HG02759 (cell line): Measurements from ENCODE around the gene DERL2.

Experiments used
- ATAC-seq: cut with Tn5 transposase; IDR thresholded peaks from one replicate; pipeline ENCODE4 v1.9.1; 2021; ENCODE audit warnings: mild to moderate bottlenecking, moderate library complexity; ENCODE audit not compliant: unreplicated experiment

The DERL2 gene

DNA sequence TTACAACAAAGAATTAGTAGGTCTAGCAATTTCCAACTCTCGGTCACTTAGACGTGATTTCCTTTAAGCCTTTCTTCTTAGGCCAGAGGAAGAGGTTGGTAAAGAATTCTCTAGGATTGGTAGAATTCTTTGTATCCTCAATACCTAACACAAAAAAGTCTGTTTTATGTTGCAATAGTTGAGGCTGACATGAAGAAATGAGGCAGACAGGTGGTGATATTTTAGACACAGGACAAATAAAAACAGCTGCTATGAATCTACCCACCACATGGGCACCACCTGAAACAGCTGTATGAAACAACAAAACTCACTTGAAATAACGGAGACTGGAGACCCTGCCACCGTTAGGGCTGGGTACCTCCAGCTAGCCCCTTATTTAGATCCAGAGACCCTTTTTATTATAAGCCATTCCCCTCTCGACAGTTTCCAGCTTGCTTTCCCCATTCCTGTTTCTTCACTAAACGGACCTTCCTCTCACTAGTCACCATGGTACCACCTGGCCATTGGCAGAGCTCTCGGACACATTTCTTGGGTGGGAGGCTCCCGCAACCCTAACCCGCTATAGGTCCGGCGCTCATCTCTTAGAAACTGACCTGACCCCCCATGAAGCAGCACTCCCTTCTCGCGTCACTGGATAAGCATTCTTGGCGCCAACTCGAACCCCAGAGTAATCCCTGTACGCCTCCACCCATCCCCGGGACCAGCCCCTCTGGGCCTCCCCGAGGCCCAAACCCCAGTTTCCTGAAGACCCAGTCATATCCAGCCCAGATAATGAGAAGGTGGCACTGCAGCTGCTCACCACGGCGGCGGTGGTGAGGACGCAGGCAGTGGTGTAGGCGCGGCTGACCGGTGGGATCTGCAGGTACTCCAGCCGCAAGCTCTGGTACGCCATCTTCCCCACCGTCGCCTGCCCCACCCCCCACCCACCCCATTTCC lies at the start of gene DERL2:
DERL2 (minus strand) TSS at position 909 of the 936 bp plus-strand sequence; CDS start at position 892, 17 bp downstream.
- peak; percentile 19 for ATAC-seq

DNA sequence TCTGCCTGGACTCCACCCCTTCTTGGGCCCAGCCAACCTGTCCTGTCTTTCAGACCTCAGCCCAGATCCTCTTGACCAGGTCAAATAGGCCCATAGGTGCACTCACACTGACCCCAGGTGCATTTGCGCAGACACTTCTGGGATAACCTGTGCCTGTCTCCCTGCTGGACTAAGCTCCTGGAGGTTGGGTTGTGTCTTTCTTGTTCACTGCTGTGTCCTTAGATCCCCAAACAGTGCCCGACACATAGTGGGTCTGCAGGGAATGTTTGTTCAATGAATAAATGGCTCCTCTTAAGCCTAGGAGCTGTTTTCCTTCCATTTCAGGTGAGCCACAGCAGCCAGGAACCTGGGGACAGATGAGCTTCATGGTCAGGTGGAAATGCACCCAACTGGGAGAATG lies 49.5 kb upstream of the DERL2 start:
- ATAC-seq = no peak

DNA sequence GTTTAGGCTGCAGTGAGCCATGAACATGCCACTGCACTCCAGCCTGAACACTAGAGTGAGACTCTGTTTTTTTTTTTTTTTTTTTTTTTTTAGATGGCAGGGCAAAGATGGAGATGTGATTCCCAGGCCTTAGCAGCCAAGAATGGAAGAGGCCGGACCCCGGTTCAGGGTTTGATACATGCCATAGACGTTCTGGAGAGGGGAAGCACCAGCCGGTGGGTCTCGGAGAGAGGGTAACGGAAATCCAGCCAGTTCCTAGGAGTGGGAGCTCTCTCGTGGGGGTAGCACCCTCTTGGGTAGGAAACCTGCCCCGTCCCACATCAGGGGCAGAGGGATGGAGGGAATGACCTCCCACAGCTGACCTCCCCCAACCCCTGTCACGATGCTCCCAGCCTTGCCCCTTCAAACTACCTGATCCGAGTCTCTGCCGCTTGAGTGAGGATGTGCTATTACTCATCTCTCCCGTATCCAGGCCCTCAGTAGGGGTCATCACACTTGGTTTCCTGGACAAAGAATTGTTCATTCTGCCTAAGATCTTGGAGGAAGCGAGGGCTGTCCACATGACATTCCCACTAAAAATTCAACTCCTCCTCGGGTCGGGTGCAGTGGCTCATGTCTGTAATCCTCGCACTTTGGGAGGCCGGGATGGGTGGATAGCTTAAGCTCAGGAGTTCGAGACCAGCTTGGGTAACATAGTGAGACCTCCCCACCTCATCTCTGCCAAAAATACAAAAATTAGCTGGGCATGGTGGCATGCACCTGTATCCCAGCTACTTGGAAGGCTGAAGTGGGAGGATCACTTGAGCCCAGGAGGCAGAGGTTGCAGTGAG lies 47.7 kb upstream of the DERL2 start:
- ATAC-seq = no peak

DNA sequence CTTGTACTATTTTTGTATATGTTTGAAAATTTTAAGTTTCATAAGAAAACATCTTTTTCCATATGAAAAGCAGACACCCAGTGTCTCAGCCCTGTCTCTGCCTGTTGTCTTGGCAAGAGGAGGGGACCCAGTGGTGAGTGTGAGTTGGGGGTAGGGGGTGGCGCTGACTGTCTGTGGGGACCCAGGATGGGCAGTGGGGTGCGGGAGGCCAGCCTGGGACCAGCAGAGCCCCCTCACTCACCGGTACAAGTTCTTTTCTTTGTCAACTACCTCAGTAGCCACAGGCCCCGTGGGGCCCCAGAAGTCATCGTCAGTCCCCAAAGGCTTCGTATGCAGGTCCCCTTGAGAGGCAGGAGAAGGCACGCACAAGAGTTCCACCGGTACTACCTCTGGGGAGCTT lies 46.6 kb upstream of the DERL2 start:
- no peak for ATAC-seq

DNA sequence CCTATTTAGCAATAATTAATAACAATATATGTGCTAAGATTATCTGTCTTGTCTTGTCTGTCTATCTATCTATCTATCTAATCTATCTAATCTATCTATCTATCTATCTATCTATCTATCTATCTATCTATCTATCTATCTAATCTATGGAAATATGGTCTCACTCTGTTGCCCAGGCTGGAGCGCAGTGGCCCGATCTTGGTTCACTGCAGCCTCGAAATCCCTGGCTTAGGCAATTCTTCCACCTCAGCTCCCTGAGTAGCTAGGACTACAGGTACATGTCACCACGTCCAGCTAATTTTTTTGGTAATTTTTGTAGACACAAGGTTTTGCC lies 45.1 kb upstream of the DERL2 start:
- ATAC-seq = no peak

DNA sequence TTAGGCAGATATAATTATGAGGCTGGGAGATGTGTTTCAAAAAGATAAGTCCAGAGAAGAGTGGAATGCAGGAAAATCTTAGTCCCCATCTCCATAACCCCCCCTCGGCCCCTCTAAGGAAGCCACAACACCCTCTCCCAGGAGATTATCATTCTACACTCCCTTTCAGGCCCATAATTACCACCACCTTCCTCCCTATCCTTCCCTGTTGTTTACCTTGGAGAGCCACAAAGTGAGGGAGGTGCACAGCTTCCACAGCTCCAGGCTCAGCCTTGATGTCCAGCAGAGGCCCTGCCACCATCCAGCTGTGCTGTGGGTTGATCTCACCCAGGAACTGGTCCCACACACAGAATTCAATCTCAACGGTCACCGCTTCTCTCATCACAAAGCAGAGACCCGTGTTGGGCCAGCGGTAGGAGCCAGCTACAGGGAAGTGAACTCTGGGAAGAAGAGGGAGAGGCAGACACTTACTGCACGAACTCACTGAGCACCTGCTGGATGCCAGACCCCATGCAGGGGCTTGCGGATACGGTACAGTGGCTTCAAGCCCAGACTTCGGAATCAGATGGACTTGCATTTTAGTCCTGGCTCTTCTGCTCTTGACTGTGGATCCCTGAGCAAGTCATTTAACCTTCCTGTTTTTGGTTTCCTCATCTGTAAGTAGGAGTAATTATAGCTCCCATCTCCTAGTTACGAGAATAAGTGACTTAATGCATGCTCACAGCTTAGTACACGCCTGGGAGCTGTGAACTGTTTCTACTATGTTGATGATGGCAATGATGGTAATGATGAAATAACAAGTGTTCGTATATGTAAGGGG lies 44.5 kb upstream of the DERL2 start:
- no peak for ATAC-seq

DNA sequence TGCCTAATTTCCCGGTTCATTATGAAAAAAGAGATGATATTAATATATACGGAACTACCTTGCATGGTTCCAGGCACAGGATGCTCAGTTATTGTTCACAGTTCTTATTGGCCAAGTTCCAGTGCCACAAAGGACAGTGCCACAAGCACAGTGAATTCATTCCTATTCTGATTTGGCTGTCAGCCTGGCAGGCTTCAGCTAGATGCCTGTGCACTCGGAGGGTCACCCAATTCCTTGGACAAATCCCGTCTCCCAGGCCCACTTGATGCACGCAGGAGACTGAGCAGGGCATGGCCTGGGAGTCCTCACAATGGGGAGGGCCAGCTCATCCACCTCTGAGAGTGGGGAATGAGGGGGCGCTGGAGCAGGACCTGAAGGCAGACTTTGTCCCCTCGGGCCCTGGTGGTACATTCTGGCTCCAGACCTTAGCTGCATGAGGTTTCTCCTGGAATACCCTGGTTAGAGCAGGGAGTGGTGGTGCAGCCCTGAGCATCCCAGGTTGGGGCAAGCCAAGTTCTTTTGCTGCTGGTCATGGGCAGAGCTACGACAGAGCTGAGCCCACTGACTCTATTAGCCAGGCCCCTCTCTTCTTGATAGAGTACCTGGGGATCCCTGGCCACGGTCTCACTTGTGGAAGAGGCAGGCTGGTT lies 41.7 kb upstream of the DERL2 start:
- no peak for ATAC-seq

DNA sequence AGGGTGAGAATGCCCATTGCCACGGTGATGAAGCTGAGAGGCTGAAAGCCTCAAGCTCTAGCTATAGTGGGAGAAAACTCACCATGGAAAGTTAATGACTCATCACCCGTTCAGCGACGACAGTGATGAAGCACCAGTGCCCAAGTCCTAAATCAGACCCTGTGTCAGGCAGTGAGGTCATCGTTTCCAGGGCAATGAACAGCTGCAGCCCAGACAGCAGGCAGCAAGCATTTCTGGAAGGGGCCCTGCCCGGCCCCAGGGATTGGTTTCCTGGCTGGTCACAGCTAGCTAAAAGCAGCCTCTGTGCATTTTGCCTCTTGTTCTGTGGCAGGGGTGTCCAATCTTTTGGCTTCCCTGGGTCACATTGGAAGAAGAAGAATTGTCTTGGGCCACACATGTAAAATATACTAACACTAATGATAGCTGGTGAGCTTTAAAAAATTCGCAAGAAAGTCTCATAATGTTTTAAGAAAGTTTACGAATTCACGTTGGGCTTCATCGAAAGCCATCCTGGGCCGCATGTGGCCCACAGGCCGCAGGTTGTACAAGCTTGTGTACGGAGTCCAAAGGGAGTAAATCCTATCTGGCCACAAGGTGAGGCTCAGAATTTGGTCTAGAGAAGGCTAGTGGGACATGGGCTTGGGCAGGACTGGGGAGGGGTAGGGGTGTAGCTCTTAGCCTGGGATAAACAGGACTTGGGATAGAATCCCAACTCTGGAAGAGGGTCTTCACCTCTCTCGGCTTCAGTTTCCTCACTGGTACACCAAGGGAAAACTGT lies 41.0 kb upstream of the DERL2 start:
- no peak for ATAC-seq

DNA sequence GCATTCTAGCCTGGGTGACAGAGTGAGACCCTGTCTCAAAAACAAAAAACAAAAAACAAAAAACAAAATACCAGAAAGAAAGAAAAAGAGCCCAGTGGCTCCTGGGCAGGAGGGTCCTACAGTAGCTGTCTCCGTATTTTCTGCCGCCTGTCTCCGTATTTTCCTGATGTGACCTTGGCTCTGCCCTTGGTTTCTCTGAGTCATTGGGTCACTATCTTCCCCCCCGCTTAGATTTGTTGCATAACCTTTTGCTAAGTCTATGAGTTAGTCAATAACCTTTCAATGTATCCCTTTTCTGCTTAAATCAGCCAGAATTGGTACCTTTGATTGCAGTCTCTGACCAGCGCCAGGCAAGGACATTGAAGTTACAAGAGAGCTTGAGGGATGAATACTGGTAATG lies 37.3 kb upstream of the DERL2 start:
- no peak for ATAC-seq

DNA sequence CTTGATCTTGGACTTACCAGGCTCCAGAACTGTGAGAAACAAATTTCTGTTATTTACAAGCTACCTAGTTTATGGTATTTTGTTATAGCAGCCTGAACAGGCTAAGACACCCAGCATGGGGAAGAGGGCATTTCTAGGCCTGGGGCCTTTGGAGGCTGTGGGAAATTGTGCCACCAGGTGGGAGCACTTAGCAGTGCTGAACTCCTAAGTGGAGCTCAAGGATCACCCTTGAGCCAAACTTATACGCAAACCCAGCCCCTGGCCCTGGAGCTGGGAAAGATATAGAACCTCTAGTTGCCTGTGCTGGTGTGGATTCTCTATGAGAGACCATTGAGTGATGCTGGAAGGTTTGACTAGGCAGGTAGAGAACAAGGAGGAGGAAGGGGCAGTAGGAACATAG lies 36.5 kb upstream of the DERL2 start:
- ATAC-seq = no peak

DNA sequence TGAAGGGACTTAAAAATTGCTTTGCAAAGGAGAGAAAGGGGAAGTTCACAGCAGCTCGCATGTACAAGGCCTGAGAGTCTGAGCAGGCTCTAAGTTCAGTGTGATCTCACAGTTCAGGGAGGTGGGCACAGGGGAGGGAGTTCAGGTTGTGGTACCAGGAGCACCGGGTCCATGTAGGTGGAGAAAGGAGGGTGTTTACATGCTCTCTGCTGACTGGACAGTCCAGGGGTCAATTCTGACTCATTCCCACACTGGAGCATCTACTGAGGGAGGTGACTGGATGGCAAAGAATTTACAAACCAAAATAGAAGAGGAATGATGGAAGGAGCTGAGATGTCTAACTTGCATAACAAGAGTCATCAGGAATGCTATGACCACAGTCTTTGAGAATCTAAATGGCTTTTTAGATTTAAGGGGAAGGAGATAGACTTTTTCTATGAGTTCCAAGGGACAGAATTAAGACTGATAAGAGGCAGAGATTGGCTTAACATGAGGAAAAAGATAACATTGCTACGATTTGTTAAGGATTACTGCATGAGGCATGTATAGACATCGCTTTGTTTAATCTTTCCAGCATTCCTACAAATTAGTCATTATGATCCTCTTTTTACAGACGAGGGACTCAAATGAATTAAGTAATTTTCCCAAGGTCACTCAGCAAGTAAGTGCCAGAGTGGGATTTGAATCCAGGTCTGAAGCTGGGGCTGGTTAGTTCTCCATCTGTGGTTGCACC lies 30.2 kb upstream of the DERL2 start:
- ATAC-seq = no peak

DNA sequence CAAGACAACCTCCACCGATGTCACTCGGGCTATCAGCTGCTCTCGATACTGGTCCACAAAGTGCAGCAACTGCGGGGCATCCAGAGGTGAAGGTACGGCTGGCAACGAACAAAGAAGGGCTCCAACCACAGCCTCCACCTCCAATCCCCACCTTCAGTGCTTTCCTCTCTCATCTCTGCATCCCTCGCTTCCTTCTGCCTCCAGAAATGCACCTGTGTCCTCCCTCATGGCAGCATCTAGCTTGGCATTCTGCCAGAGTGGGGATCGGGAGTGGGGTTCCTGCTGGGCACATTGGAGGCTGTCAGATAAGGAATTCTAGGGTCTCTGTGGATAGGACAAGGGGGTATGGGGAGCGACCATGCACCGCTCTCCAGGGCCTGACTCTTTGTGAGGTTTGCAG lies 29.0 kb upstream of the DERL2 start:
- no peak for ATAC-seq

DNA sequence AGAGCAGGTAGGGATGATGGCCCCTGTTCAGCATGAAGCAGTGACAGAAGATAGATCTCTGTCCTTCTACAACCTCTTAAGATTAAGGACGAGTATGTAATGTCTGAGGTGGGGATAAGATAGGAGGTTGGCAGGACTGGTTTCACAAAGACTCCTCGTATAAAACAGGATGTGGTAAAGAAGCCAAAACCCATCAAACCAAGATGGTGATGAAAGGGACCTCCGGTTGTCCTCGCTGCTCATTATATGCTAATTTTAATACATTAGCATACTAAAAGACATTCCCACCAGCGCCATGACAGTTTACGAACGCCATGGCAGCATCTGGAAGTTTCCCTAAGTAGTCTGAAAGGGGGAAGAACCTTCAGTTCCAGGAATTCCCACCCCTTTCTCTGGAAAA lies 27.6 kb upstream of the DERL2 start:
- ATAC-seq = no peak

DNA sequence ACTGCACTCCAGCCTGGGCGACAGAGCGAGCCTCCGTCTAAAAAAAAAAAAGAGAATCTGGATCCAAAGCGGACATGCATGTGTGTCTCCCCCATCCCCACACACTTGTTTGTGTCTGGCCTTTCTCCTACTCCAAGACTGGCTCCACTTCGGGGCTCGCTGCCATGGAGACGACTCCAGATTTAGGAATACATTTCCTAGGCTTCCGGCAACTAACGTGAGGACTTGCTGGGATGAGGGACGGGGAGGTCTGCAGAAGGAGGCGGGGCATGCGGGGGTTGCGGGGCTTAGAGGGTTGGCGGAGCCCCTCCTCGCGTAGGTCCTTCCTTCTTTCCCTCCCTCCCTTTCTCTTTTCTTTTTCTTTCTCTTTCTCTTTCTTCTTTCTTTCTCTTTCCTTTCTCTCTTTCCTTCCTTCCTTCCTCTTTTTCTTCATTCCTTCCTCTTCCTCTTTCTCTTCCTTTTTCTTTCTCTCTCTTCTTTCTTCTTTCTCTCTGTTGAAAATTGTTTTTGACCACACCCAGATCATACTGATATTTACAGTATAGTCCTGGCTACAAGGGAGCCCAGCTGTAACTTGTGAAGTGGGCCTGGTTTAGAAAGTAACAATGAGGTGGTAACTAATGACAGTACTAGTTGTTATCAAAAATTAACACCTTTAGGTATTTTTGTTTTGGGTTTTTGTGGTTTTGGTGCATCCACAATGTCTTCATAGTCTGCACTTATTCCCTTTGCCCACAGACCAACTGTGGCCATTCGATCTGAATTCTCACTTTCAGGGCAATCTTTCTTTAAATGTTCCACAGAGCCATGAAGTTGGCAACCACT lies 25.6 kb upstream of the DERL2 start:
- no peak for ATAC-seq

DNA sequence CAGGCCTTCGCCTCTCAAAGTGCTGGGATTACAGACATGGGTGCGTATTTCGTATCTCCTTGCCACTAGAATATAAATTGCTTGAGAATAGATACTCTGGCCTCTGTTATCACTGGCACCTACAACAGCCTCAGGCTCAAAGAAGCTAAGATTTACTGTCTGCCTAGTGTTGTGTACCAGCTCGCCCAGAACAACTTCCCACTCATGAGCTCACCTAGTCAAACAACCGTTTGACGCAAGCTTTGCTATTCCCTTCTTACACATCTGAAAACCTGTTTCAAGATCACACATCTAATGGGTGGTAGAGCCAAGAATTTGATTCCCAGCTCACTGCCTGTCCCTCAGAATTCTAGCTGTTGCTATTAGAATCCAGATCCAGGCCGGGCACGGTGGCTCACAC lies 24.8 kb upstream of the DERL2 start:
- no peak for ATAC-seq

DNA sequence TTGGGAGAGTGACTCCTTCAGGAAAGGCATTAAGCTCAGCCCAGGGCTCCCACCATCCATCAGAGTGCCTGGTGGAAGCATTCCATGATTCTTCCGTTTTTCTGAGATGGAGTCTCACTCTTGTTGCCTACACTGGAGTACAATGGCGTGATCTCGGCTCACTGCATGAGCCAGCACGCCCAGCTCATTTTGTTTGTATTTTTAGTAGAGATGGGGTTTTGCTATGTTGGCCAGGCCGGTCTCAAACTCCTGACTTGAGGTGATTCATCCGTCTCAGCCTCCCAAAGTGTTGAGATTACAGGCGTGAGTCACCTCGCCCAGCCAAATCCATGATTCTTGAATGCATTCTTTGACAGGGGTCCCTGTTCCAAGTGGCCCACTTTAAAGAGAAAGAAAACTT lies 23.5 kb upstream of the DERL2 start:
- no peak for ATAC-seq

DNA sequence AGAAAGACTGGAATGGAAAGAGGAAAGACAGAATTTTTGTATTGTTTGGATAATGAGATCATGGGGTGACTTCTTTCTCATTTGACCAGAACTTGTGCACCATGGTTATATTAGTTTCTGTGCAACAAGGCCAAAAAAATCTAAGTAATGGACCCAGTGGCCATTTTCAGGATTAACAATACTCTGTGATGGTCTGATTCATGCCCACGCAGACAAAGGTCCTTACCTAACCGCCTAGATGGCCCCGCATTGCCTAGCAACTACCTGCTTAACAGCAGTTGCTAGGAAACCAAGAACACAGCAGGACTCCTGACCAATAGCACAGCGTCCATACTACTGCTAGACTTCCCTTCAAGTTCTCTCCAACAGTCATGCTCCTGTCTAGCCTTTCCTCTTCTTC lies 22.8 kb upstream of the DERL2 start:
- ATAC-seq = no peak

DNA sequence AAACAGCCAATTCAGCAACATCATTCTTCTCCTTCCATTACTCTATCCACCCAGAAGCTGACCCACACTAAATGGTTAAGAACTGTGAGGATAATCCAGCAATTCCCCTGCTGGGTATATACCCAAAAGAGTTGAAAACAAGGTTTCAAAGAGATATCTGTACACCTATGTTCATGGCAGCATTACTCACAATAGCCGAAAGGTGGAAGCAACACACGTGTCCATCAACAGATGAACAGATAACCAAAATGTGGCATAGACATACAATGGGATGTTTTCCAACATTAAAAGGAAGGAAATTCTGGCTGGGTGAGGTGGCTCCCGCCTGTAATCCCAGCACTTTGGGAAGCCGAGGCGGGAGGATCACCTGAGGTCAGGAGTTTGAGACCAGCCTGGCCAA lies 20.3 kb upstream of the DERL2 start:
- no peak for ATAC-seq
